GM12892 (cell line): ENCODE results near the gene DNER.

Source experiments
- POLR2A ChIP-seq: IDR thresholded peaks from 2 replicates; pipeline ENCODE4 v1.6.1; 2011; ENCODE audit warnings: low read depth, low read length, control low read depth
- POLR2AphosphoS5 ChIP-seq: IDR thresholded peaks from 2 replicates; pipeline ENCODE4 v1.6.1; 2011; ENCODE audit warnings: low read depth, low read length, control low read depth
- TAF1 ChIP-seq: IDR thresholded peaks from 2 replicates; pipeline ENCODE4 v1.6.1; 2011; ENCODE audit warnings: low read depth, mild to moderate bottlenecking, control low read depth, low read length, borderline replicate concordance

- no peak for TF ChIP-seq POLR2A
- TF ChIP-seq POLR2AphosphoS5, result no peak
- TF ChIP-seq TAF1, result no peak
Observed at GRCh38 chr2:229748950-229749349, 34.6 kb upstream of the DNER start.
